ENCODE results near the gene ZBED2. TPM values are rescaled to one million over a fixed set of nuclear protein-coding genes. Genes with fewer than 3 reads are reported as not detected.

ZBED2 gene
- polyA plus RNA-seq, 1 of the 3 experiments (the other 2 are of a cell fraction), result 0.76 TPM

DNA sequence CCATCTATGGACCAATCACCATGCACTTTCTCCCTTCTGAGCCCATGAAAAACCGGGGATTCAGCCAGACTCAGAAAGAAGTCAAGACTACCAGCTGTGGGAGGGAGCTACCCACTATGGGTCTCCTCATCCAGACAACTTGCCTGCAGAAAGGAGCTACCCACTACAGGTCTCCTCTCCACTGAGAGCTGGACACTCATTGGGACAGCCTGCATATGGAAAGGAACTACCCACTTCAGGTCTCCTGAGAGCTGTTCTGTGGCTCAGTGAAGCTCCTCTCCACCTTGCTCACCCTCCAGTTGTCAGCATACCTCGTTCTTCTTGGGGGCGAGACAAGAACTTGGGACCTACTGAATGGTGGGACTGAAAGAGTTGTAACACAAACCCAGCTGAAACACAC is 22.3 kb upstream of the ZBED2 start (continued):
- TF ChIP-seq POLR2AphosphoS5 (IDR thresholded peaks at IDR 0.05; ENCODE audit: low read depth, low read length), result no peak
- TF ChIP-seq EZH2phosphoT487 (IDR thresholded peaks at IDR 0.05; ENCODE audit: borderline replicate concordance, low read depth), result no peak
- no peak for TF ChIP-seq EP300 (IDR thresholded peaks at IDR 0.05; ENCODE audit: borderline replicate concordance in 1 of 2, low read depth in 1 of 2, low read length in 1 of 2)
- TF ChIP-seq RAD21 (IDR thresholded peaks at IDR 0.05; ENCODE audit: low read length), result no peak
- TF ChIP-seq TAF1 (IDR thresholded peaks at IDR 0.05; ENCODE audit: borderline replicate concordance, low read depth, low read length), result no peak
- TF ChIP-seq FOXM1 (IDR thresholded peaks at IDR 0.05; ENCODE audit: low read depth), result no peak

DNA sequence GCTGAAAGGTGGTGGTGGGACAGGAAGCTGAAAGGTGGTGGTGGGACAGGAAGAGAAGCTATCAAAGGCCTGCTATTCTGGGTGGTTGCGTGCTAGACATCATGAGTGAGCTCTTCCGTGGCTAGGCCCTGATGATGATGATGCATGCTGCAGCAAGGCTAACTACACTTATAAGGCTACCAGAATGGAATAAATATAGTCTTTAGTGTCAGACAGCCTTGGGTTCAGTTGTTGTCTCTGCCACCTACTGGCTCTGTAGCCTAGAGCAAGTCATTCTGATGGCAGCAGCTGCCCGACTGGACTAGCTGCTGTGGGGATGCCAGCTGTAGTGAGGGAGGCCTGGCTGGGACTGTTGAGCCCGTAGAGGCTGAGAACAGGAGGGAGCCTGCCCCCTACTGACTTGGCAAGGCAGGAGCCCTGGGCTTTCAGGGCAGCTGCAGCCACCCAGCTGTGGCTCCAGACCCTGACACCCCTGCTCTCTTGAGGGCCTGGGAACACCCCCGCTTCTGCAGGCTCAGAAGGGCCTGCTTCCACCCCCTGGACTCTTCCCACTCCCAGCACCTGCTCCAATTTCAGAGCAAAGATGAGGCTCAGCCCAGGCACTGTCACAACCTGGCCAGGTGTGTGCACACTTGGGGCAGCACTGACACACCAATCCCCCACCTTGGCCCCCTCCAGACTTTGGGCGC is 21.4 kb upstream of the ZBED2 start:
- Histone ChIP-seq H3K4me1 (ENCODE audit: control insufficient read depth in 1 of 2, insufficient read depth in 2 of 2, low read depth in 1 of 2, low read length in 1 of 2) (no peaks in the 10 kb centered on the region), H3K27me3 (ENCODE audit: insufficient read depth) (no peaks in the 10 kb centered on the region), H4K20me1 (ENCODE audit: insufficient read depth) (no peaks in the 10 kb centered on the region), H3K27ac (ENCODE audit: low read depth in 2 of 2, low read length in 1 of 2) (no peak overlapping the region), H3K36me3 (replicated peaks in 1 of 2; ENCODE audit: control insufficient read depth in 1 of 2, insufficient read depth in 2 of 2, low read length in 1 of 2) (no peaks in the 10 kb centered on the region), H3K9me3 (no peaks in the 10 kb centered on the region), H3K79me2 (ENCODE audit: insufficient read depth) (no peaks in the 10 kb centered on the region), H3K9ac (no peak overlapping the region), H3K4me3 (ENCODE audit: low read depth in 2 of 2, low read length in 1 of 2) (no peak overlapping the region), H3K9me2 (no peaks in the 10 kb centered on the region), H2AFZ (ENCODE audit: low read depth) (no peak overlapping the region), H3F3A (replicated peaks; ENCODE audit: insufficient read depth) (no peaks in the 10 kb centered on the region), H3K4me2 (no peak overlapping the region)
- TF ChIP-seq RAD21 (IDR thresholded peaks at IDR 0.05; ENCODE audit: low read length), result peak; percentile 13; the same call in 1 of the 2 replicates
- TF ChIP-seq TCF12 (IDR thresholded peaks at IDR 0.05), result no peak
- no peak for TF ChIP-seq SIN3A (IDR thresholded peaks at IDR 0.05; ENCODE audit: borderline replicate concordance, low read depth, low read length)
- TF ChIP-seq, protein P1, sequence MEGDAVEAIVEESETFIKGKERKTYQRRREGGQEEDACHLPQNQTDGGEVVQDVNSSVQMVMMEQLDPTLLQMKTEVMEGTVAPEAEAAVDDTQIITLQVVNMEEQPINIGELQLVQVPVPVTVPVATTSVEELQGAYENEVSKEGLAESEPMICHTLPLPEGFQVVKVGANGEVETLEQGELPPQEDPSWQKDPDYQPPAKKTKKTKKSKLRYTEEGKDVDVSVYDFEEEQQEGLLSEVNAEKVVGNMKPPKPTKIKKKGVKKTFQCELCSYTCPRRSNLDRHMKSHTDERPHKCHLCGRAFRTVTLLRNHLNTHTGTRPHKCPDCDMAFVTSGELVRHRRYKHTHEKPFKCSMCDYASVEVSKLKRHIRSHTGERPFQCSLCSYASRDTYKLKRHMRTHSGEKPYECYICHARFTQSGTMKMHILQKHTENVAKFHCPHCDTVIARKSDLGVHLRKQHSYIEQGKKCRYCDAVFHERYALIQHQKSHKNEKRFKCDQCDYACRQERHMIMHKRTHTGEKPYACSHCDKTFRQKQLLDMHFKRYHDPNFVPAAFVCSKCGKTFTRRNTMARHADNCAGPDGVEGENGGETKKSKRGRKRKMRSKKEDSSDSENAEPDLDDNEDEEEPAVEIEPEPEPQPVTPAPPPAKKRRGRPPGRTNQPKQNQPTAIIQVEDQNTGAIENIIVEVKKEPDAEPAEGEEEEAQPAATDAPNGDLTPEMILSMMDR (IDR thresholded peaks at IDR 0.05), result peak; percentile 15; the same call in 1 of the 2 replicates
- ChIA-PET POLR2A (no interaction called here), CTCF (no interaction called here)
- 98% methylated on average over 3 of the region's 6 CpGs for WGBS (ENCODE audit: low lambda C conversion rate)
- no peak for DNase-seq

DNA sequence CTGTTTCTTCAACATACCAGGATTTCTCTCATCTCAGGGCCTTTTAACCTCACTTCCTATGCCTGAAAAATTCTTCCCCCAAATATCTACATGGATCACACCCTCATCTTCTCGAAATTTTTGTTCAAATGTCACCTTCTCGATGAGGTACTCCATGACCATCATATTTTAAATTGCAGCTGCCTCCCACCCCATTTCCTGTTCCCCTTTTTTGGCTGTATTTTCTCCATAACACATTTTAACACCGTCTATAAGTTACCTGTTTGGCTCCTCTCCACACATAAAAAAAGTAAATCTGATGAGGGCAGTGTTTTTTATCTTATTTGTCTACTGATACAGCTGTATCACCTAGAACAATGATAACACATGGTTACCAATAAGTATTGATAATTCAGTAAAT is 20.7 kb upstream of the ZBED2 start:
- no peaks in the 10 kb centered on the region for H3K4me1 ChIP-seq (ENCODE audit: control insufficient read depth in 1 of 2, insufficient read depth in 2 of 2, low read depth in 1 of 2, low read length in 1 of 2)
- H3K4me2 ChIP-seq, result no peak overlapping the region
- ChIA-PET POLR2A (no interaction called here), CTCF (interaction anchor here (0.6 kb wide), 1 partner anchor 1145 kb away, joined by 3 read pairs; no protein-coding TSS in a partner anchor)
- no peaks in the 10 kb centered on the region for H3K9me3 ChIP-seq
- no peak overlapping the region for H3K9ac ChIP-seq
- no peaks in the 10 kb centered on the region for H3K79me2 ChIP-seq (ENCODE audit: insufficient read depth)
- no peak for DNase-seq
- no peaks in the 10 kb centered on the region for H3F3A ChIP-seq (replicated peaks; ENCODE audit: insufficient read depth)
- no peak overlapping the region for H2AFZ ChIP-seq (ENCODE audit: low read depth)
- no peak overlapping the region for H3K4me3 ChIP-seq (ENCODE audit: low read depth in 2 of 2, low read length in 1 of 2)
- H3K9me2 ChIP-seq, result no peaks in the 10 kb centered on the region
- no peaks in the 10 kb centered on the region for H3K27me3 ChIP-seq (ENCODE audit: insufficient read depth)
- no peak overlapping the region for H3K27ac ChIP-seq (ENCODE audit: low read depth in 2 of 2, low read length in 1 of 2)
- 41% methylated on average over 3 of the region's 3 CpGs for WGBS (ENCODE audit: low lambda C conversion rate)
- H4K20me1 ChIP-seq (ENCODE audit: insufficient read depth), result no peaks in the 10 kb centered on the region
- no peaks in the 10 kb centered on the region for H3K36me3 ChIP-seq (replicated peaks in 1 of 2; ENCODE audit: control insufficient read depth in 1 of 2, insufficient read depth in 2 of 2, low read length in 1 of 2)
- no peak for TF ChIP-seq GABPA (IDR thresholded peaks at IDR 0.05; ENCODE audit: low read depth)
- TF ChIP-seq, protein P2, sequence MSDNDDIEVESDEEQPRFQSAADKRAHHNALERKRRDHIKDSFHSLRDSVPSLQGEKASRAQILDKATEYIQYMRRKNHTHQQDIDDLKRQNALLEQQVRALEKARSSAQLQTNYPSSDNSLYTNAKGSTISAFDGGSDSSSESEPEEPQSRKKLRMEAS (IDR thresholded peaks at IDR 0.05; ENCODE audit: low read depth), result no peak
- TF ChIP-seq EZH2phosphoT487 (IDR thresholded peaks at IDR 0.05; ENCODE audit: borderline replicate concordance, low read depth), result no peak
- TF ChIP-seq EP300 (IDR thresholded peaks at IDR 0.05; ENCODE audit: borderline replicate concordance in 1 of 2, low read depth in 1 of 2, low read length in 1 of 2), result no peak
- no peak for TF ChIP-seq MEF2A (IDR thresholded peaks at IDR 0.05; ENCODE audit: borderline replicate concordance, low read depth)
- TF ChIP-seq POLR2AphosphoS5 (IDR thresholded peaks at IDR 0.05; ENCODE audit: low read depth, low read length), result no peak
- TF ChIP-seq, protein P3, sequence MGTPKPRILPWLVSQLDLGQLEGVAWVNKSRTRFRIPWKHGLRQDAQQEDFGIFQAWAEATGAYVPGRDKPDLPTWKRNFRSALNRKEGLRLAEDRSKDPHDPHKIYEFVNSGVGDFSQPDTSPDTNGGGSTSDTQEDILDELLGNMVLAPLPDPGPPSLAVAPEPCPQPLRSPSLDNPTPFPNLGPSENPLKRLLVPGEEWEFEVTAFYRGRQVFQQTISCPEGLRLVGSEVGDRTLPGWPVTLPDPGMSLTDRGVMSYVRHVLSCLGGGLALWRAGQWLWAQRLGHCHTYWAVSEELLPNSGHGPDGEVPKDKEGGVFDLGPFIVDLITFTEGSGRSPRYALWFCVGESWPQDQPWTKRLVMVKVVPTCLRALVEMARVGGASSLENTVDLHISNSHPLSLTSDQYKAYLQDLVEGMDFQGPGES (IDR thresholded peaks at IDR 0.05; ENCODE audit: low read depth, low read length), result no peak
- TF ChIP-seq NRF1 (IDR thresholded peaks at IDR 0.05; ENCODE audit: low read depth, low read length), result no peak
- TF ChIP-seq TAF1 (IDR thresholded peaks at IDR 0.05; ENCODE audit: borderline replicate concordance, low read depth, low read length), result no peak
- no peak for TF ChIP-seq YY1 (IDR thresholded peaks at IDR 0.05; ENCODE audit: low read depth)
- TF ChIP-seq RFX5 (IDR thresholded peaks at IDR 0.05; ENCODE audit: low read length), result no peak
- TF ChIP-seq, protein P4, sequence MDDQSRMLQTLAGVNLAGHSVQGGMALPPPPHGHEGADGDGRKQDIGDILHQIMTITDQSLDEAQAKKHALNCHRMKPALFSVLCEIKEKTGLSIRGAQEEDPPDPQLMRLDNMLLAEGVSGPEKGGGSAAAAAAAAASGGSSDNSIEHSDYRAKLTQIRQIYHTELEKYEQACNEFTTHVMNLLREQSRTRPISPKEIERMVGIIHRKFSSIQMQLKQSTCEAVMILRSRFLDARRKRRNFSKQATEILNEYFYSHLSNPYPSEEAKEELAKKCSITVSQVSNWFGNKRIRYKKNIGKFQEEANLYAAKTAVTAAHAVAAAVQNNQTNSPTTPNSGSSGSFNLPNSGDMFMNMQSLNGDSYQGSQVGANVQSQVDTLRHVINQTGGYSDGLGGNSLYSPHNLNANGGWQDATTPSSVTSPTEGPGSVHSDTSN (IDR thresholded peaks at IDR 0.05), result no peak
- TF ChIP-seq RXRA (IDR thresholded peaks at IDR 0.05; ENCODE audit: borderline replicate concordance, low read depth), result no peak
- TF ChIP-seq NFIC (IDR thresholded peaks at IDR 0.05; ENCODE audit: borderline replicate concordance), result no peak
- TF ChIP-seq, protein P1 (IDR thresholded peaks at IDR 0.05), result no peak

Measured in SK-N-SH (cell line).